Measurements from ENCODE around the gene MACROD2.
"Not testable (repeated sequence)": the region's sequence is repeated elsewhere in the genome, so short reads cannot be mapped to it uniquely, and the experiment has no call there.

The MACROD2 gene

GRCh38 chr20:15807271-15807670, 1812.0 kb downstream of the MACROD2 start:
- Mint-ChIP-seq H3K36me3 (peaks cover 2% of the 10 kb centered on the region), H3K9me3 (no peaks in the 10 kb centered on the region), H3K4me3 (peak overlapping the region; percentile 37), H3K27me3 (no peaks in the 10 kb centered on the region), H3K27ac (peak overlapping the region; percentile 95), H3K4me1 (peaks cover 27% of the 10 kb centered on the region)
- ATAC-seq (ENCODE audit: low read depth): peak; percentile 43
- no peak for DNase-seq (ENCODE audit: low spot score in 2 of 2)

- peaks cover 27% of the 10 kb centered on the region for H3K4me1 Mint-ChIP-seq
- peak overlapping the region; percentile 74 for H3K4me3 Mint-ChIP-seq
- not testable (repeated sequence) for H3K9me3 Mint-ChIP-seq, H3K36me3 Mint-ChIP-seq, H3K27me3 Mint-ChIP-seq
- H3K27ac Mint-ChIP-seq: peak overlapping the region; percentile 95
- DNase-seq (ENCODE audit: low spot score in 2 of 2): peak; percentile 37 to 60
- peak; percentile 69 for ATAC-seq (ENCODE audit: low read depth)
Measured at GRCh38 chr20:15807771-15808170, 1812.5 kb downstream of the MACROD2 start.

- H3K27ac Mint-ChIP-seq: no peak overlapping the region
- no peaks in the 10 kb centered on the region for H3K36me3 Mint-ChIP-seq
- peaks cover 3% of the 10 kb centered on the region for H3K9me3 Mint-ChIP-seq
- no peak for DNase-seq (ENCODE audit: low spot score in 2 of 2)
- no peaks in the 10 kb centered on the region for H3K27me3 Mint-ChIP-seq
- H3K4me1 Mint-ChIP-seq: peaks cover 18% of the 10 kb centered on the region
- ATAC-seq (ENCODE audit: low read depth): no peak
- no peak overlapping the region for H3K4me3 Mint-ChIP-seq
Measured at GRCh38 chr20:15811951-15812350, 1816.6 kb downstream of the MACROD2 start.

- peaks cover 3% of the 10 kb centered on the region for H3K9me3 Mint-ChIP-seq
- no peaks in the 10 kb centered on the region for H3K36me3 Mint-ChIP-seq
- H3K27me3 Mint-ChIP-seq: no peaks in the 10 kb centered on the region
- DNase-seq (ENCODE audit: low spot score in 2 of 2) (no peak), ATAC-seq (ENCODE audit: low read depth) (no peak)
- no peak overlapping the region for H3K27ac Mint-ChIP-seq
- H3K4me1 Mint-ChIP-seq: peaks cover 13% of the 10 kb centered on the region
- H3K4me3 Mint-ChIP-seq: no peak overlapping the region
Measured at GRCh38 chr20:15812696-15813095, 1817.4 kb downstream of the MACROD2 start.

- Mint-ChIP-seq H3K4me3 (no peak overlapping the region), H3K9me3 (peaks cover 3% of the 10 kb centered on the region), H3K27me3 (no peaks in the 10 kb centered on the region), H3K4me1 (peaks cover 4% of the 10 kb centered on the region), H3K27ac (no peak overlapping the region), H3K36me3 (no peaks in the 10 kb centered on the region)
- DNase-seq (ENCODE audit: low spot score in 2 of 2): no peak
- ATAC-seq (ENCODE audit: low read depth): no peak
Measured at GRCh38 chr20:15814360-15814759, 1819.0 kb downstream of the MACROD2 start.

GRCh38 chr20:15814911-15815310, 1819.6 kb downstream of the MACROD2 start:
- H3K4me1 Mint-ChIP-seq: peaks cover 4% of the 10 kb centered on the region
- no peak overlapping the region for H3K4me3 Mint-ChIP-seq
- H3K9me3 Mint-ChIP-seq: peaks cover 3% of the 10 kb centered on the region
- H3K27ac Mint-ChIP-seq: no peak overlapping the region
- no peak for ATAC-seq (ENCODE audit: low read depth)
- H3K36me3 Mint-ChIP-seq: no peaks in the 10 kb centered on the region
- H3K27me3 Mint-ChIP-seq: no peaks in the 10 kb centered on the region
- DNase-seq (ENCODE audit: low spot score in 2 of 2): no peak

- DNase-seq (ENCODE audit: low spot score in 2 of 2) (no peak), ATAC-seq (ENCODE audit: low read depth) (no peak)
- H3K27me3 Mint-ChIP-seq: no peaks in the 10 kb centered on the region
- H3K4me3 Mint-ChIP-seq: no peak overlapping the region
- H3K27ac Mint-ChIP-seq: no peak overlapping the region
- no peaks in the 10 kb centered on the region for H3K4me1 Mint-ChIP-seq
- H3K9me3 Mint-ChIP-seq: peaks cover 3% of the 10 kb centered on the region
- no peaks in the 10 kb centered on the region for H3K36me3 Mint-ChIP-seq
Measured at GRCh38 chr20:15817351-15817750, 1822.0 kb downstream of the MACROD2 start.

GRCh38 chr20:15818651-15819071, 1823.3 kb downstream of the MACROD2 start:
- ATAC-seq (ENCODE audit: low read depth): no peak
- Mint-ChIP-seq H3K27ac (no peak overlapping the region), H3K36me3 (no peaks in the 10 kb centered on the region), H3K27me3 (no peaks in the 10 kb centered on the region), H3K4me3 (no peak overlapping the region), H3K4me1 (no peaks in the 10 kb centered on the region), H3K9me3 (peaks cover 3% of the 10 kb centered on the region)
- DNase-seq (ENCODE audit: low spot score in 2 of 2): no peak

- no peak overlapping the region for H3K27ac Mint-ChIP-seq
- H3K9me3 Mint-ChIP-seq: no peaks in the 10 kb centered on the region
- no peaks in the 10 kb centered on the region for H3K36me3 Mint-ChIP-seq
- H3K27me3 Mint-ChIP-seq: no peaks in the 10 kb centered on the region
- DNase-seq (ENCODE audit: low spot score in 2 of 2) (no peak), ATAC-seq (ENCODE audit: low read depth) (no peak)
- no peak overlapping the region for H3K4me3 Mint-ChIP-seq
- no peaks in the 10 kb centered on the region for H3K4me1 Mint-ChIP-seq
Measured at GRCh38 chr20:15823718-15824117, 1828.4 kb downstream of the MACROD2 start.

- Mint-ChIP-seq H3K9me3 (no peaks in the 10 kb centered on the region), H3K27me3 (peaks cover 5% of the 10 kb centered on the region), H3K4me1 (peaks cover 2% of the 10 kb centered on the region), H3K4me3 (no peak overlapping the region), H3K36me3 (no peaks in the 10 kb centered on the region), H3K27ac (no peak overlapping the region)
- DNase-seq (ENCODE audit: low spot score in 2 of 2) (no peak), ATAC-seq (ENCODE audit: low read depth) (no peak)
Measured at GRCh38 chr20:15827628-15828027, 1832.3 kb downstream of the MACROD2 start.

- Mint-ChIP-seq H3K27me3 (peaks cover 9% of the 10 kb centered on the region), H3K36me3 (no peaks in the 10 kb centered on the region), H3K4me1 (peaks cover 2% of the 10 kb centered on the region), H3K4me3 (no peak overlapping the region), H3K9me3 (no peaks in the 10 kb centered on the region), H3K27ac (no peak overlapping the region)
- DNase-seq (ENCODE audit: low spot score in 2 of 2): no peak
- no peak for ATAC-seq (ENCODE audit: low read depth)
Measured at GRCh38 chr20:15831201-15831600, 1835.9 kb downstream of the MACROD2 start.

GRCh38 chr20:15832512-15832911, 1837.2 kb downstream of the MACROD2 start:
- ATAC-seq (ENCODE audit: low read depth) (no peak), DNase-seq (ENCODE audit: low spot score in 2 of 2) (no peak)
- peaks cover 9% of the 10 kb centered on the region for H3K27me3 Mint-ChIP-seq
- H3K36me3 Mint-ChIP-seq: no peaks in the 10 kb centered on the region
- H3K9me3 Mint-ChIP-seq: no peaks in the 10 kb centered on the region
- no peak overlapping the region for H3K4me3 Mint-ChIP-seq
- no peak overlapping the region for H3K27ac Mint-ChIP-seq
- peaks cover 2% of the 10 kb centered on the region for H3K4me1 Mint-ChIP-seq

- Mint-ChIP-seq H3K9me3 (no peaks in the 10 kb centered on the region), H3K27me3 (peaks cover 5% of the 10 kb centered on the region), H3K27ac (no peak overlapping the region), H3K4me1 (no peaks in the 10 kb centered on the region), H3K36me3 (no peaks in the 10 kb centered on the region), H3K4me3 (no peak overlapping the region)
- ATAC-seq (ENCODE audit: low read depth) (no peak), DNase-seq (ENCODE audit: low spot score in 2 of 2) (no peak)
Measured at GRCh38 chr20:15834857-15835256, 1839.5 kb downstream of the MACROD2 start.

GRCh38 chr20:15835811-15836210, 1840.5 kb downstream of the MACROD2 start:
- H3K36me3 Mint-ChIP-seq: no peaks in the 10 kb centered on the region
- H3K9me3 Mint-ChIP-seq: no peaks in the 10 kb centered on the region

GRCh38 chr20:15836634-15837033, 1841.3 kb downstream of the MACROD2 start:
- peaks cover 4% of the 10 kb centered on the region for H3K27me3 Mint-ChIP-seq
- no peak overlapping the region for H3K27ac Mint-ChIP-seq
- no peaks in the 10 kb centered on the region for H3K36me3 Mint-ChIP-seq
- no peak for ATAC-seq (ENCODE audit: low read depth)
- H3K9me3 Mint-ChIP-seq: peaks cover 5% of the 10 kb centered on the region
- DNase-seq (ENCODE audit: low spot score in 2 of 2): no peak
- no peaks in the 10 kb centered on the region for H3K4me1 Mint-ChIP-seq
- H3K4me3 Mint-ChIP-seq: no peak overlapping the region

More at GRCh38 chr20:15835811-15836210, 1840.5 kb downstream of the MACROD2 start:
- Mint-ChIP-seq H3K27me3 (peaks cover 4% of the 10 kb centered on the region), H3K4me3 (no peak overlapping the region), H3K4me1 (no peaks in the 10 kb centered on the region), H3K27ac (no peak overlapping the region)
- ATAC-seq (ENCODE audit: low read depth) (no peak), DNase-seq (ENCODE audit: low spot score in 2 of 2) (no peak)
